NCI-H82 treated with DMSO at 0.1 percent for 48 hours (cell line): ENCODE measurements around the gene EPB41L4B.

Source experiments
- DNase-seq: peaks from one replicate; lab custom pipeline; 2025; ENCODE audit not compliant: unreplicated experiment; lab: John Stamatoyannopoulos, UW

The EPB41L4B gene

DNA sequence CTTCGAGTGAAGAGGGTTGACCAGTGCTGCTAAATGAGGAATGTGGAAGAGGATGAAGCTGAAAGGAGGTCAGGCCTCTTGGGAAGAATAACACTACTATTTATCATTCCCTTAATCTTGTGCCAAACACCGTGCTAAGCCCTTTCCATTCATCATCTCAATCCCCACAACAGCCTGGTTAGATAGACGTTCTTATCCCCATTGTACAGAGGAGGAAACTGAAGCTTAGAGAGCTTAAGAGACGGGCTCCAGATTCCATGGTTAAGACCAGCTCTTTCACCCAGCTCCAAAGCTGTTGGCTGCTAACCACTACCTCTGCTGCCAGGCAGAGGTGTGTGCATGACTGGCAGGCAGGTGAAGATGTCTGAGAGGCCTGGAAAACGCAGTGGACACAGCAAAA, 868 bp upstream of the EPB41L4B start:
- DNase-seq, result peak; percentile 47

DNA sequence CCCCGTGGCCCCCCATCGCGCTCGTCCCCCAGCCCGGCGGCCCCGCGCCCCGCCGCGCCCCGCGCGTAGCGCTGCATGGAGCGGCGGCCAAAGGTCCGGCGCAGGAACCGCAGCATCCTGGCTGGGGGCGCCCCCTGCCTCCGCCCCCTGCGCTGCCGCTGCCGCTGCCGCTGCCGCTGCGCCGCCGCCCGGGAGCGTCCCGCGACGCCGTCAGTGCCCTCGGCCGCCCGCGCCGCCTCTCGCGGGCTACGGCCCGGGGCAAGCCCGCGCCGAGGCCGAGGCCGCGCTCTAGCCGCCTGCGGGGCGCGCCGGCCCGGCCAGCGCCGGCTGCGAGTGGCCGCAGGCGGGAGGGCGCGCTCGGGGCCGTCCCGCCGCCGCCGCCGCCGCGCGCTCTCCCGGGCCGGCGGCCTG, 523 bp downstream of the EPB41L4B start:
- no peak for DNase-seq

DNA sequence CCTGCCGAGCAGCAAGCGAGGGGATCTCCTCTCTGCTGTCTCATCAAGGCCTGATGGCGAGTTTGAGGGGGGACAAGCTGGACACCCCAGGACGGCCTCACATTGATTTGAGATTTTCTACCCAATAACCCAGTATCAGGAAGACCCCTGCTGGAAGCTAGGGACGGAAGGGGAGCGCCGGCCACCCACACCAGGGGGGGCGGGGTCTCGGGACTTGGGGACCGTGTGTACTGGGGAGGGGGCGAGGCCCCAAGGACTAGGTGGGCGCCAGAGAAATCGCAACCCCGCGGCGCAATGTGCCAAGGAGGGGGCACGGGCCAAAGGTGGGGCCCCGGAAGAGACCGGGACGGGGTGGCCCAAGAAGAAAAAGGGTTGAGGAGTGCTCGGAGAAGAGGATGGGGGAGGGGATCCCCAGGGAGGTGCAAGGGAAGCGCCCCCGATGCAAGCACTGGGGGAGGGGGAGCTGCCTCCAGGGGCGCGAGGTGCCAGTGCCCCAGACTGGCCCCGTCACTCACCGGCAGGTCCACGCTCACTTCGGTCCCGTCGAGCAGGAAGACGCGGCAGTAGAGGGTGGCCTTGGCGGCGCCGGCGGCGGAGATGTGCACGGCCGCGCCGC, 1.1 kb downstream of the EPB41L4B start:
- no peak for DNase-seq

DNA sequence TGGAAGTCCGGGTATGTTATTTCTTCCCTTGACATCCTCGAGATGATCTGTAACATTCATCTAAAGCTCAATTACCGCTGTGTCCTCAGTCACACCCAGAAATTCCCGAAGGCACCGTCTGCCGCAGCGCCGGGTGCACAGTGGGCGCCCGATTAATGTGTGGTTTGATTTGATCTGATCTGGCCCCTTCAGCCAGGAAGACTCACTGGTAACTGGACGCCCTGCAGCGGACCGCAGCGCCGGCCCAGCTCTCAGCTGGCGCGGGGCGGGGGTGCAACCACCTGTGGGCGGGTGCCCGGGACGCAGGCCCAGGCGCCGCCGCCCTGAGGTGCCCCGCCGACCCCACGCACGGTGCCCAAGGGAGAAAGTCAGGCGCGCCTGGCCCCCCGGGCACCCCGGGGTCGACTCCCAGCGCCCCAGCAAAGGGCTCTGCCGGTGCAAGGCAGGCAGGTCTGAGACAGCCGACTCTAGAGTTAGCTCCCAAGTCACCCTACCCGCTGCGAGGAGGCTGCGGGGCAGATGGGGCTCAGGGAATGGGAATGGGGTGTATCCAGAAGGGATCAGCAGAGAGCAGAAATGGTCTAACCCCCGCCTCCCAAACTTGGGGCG, 1.7 kb downstream of the EPB41L4B start:
- DNase-seq, result no peak

DNA sequence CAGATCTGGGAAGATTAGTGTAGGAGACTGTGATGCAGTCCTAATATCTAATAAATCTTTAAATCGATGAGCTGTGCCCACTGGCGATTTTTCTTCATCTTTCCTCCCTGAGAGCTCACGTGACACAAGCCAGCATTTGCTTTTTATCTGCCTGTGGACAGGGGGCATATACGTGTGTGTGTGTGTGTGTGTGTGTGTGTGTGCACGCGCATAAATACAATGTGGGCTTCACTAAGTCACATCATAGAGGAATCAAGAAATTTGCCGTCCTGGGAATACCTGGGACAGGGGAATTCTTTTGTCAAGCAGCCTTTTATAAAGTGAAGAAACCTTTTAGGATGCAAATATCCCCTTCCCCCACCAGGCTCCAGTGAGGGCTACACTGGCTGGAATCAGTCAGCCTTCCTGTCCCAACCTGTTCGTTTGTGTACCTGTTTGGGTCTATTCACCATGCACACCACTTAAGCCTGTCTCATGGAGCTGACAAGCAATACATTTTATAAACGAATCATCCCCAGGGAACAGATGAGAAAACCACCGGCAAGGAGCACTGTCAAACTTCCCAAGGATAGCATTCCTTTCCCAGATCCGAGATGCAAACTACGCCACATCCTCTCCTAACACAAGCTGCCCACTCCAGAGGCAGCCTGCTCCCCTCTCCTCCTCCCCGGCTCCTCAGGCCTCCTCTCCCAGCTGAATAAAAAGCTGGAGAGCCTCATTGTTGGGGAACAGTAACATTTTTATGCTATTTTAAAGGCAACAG, 2.7 kb downstream of the EPB41L4B start:
- no peak for DNase-seq

DNA sequence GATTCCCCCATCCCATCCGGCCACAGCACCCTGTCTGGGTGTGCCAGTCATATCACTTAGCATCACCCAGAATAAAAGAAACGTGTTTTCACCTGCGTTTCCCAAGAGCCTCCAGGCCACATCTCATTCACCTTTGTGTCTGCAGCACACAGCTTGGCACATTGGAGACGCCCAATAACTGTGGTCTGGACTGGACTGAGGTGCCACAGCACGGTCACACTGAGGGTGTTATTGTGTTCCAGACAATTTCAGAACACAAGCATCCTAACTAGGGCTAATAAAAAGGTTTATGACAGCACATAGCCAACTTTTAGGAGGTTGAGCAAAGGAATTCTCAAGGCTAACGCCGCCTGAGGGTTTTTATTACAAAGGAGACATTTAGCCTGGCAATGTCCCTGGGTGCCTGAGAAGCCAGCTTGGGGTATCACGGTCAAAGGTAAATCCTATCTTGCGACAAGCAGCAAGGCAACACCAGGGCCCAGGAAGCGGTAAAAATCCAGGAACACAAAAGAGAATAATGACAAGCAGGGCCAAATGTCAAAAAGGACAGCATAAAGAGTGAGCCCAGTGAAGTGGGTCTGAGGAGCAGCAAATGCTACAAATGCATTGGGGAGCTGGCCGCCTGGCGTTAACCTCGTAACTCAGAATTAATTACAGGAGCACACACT, 3.4 kb downstream of the EPB41L4B start:
- no peak for DNase-seq

DNA sequence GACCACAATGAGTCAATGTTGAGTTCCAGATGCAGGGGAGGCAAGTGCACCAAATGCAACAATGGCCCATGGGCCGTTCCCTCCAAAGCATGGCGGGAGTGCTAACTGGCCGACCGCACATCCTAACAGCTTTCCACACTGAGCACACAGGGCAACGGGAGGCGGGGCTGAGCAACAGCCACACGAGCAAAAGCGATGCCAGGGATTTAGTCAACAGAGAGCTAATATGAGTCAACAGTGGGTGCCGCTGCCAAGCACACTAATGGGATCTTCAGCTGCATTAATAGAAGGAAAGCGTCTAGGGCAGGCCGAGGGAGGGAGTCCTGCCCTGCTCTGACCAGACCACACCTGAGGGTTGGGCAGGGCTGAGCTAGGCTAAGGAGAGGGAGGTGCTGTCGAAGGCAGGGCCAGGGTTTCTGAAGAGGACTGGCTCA, 4.6 kb downstream of the EPB41L4B start:
- no peak for DNase-seq

DNA sequence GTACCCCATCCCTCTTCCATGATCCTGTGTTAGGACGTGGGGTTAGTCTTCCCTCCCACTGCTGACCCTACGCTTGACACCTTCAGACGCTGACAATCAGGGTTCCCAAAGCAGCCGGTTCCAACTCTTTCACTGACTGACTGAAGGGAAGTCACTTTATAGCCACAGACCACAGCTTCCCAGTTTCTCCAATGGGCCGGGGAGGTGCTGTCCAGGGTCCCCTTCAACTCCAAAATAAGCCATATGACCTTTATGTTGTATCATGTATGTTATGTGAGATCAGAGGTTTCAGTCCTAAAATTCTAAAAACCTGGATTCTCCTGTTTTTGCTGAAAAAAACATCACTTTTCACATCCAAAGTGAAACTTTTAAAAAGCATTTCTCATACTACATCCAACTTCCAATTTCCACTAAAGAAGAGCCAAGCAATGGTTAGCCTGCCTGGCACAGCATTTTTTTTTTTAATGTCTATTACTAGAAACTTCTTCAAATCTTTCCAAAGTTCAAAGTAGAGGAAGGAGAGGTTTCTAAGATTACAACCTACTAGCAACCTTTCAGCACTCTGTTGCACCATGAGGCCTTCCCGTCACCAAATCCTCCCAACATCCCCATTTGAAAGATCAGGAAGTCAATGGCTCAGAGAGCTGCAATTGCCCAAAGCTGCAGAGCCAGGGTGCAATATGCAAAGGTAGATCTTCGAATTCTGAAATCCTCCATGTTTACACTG, 5.2 kb downstream of the EPB41L4B start:
- DNase-seq, result no peak

DNA sequence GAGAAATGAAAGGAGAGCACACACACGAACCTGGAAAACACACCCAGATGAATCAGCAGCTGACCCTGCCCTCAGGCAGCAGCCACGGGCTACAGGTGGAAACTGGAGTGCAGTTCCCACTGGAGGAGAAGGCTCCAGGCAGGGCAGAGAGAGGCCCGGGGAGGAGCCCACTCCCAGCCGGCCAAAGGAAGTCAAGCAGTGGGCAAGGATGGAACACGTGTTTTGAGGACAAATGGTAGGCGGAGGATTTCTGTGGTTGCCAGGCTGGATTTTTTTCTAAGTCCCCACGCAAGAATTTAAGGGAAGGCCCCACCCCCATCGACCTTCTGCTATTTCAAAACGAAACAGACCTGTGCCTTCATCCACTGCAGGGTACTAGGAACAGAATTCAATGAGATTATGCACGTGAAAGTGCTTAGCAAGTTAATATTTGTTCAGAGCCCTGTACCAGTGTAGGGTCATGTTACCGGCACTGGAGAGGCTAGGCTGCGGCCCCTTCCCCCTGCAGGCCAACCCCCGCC, 6.8 kb downstream of the EPB41L4B start:
- DNase-seq, result no peak

DNA sequence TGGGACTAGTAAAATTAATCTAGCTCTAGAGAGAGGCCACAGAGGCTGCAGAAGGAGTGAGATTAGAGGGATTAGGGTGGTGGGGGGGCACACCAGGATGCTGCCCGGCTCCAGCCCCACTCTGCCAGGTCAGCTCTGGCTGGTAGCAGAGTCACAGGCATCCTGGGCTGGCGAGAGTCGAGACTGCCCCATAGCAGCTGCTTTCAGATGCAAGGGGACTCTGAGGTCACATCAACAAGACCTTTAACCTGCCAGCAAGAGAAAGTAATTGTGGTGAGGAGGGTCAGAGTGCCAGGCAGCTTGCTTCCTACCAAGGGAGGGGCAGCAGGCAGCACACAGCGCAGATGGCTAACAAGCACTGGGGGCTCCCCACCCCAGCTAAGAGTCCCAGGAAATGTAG, 7.5 kb downstream of the EPB41L4B start:
- peak; percentile 20 for DNase-seq

DNA sequence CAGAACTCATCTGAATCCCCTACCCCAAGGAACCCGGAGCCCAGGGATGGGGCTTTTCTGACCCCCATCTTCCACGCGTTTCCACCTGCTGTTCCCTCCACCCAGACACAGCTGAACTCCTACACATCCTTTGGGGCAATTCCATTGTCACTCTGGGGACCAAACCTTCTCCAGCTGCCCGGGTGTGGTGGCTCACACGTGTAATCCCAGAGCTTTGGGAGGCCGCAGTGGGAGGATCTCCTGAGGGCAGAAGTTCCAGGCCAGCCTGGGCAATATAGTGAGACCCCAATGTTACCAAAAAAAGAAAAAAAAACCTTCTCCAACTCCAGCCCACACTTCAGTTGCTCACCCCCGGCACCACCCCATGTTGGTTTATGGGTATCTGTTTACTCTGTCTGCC, 8.1 kb downstream of the EPB41L4B start:
- DNase-seq, result no peak

DNA sequence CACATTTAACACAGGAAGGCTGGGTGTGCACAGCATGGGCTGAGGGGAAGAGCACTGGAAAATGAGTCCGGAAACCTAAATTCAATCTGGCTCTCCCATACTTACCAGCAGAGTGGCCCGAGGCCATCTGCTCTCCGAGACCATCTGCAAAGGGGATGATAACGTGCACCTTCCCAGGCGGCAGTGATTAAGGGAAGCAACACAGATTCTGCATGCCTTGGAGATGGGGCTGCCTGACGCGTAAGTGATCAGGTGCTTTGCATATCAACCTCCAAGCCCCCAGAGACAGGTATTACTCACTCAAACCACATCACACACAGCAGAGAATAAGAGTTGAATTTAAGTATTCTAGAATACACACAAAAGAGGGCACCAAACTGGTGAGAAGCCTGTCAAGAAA, 9.1 kb downstream of the EPB41L4B start:
- DNase-seq, result no peak

DNA sequence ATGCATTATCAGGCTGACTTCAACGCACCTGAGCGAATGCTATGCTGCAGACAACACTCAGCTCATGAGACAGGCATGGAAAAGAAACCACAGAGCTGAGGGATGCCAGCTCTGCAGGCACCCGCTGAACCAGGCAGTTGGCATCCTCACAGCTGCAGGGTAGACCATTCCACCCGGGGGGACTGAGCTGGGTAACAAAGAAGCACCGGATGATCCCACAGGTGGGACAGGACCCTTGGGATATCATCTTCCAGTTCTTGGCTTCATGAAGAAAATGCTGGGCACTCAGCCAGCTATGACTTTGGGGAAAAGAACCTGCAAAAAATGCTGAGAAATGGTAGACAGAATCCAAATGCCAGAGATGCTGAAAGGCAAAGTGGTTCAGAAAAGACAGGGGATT, 9.6 kb downstream of the EPB41L4B start:
- DNase-seq, result no peak

DNA sequence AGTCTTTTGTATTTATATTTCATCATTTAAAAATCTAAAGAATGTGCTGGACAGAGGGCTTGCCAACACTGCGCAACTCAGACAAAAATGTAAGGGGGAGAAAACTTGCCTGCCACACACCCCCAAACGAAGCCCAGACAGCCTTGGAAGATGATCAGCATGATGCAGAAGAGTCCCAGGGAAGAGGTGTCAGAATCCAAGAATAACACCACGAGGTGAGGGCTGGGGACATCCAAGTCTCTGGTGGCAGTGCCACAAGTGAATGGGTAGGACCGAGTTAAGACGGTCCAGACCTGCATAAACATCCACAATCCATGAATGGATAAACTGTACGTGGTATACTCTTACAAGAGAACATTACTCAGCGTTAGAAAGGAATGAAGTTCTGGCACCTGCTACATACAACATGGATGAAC, 10.4 kb downstream of the EPB41L4B start:
- no peak for DNase-seq

DNA sequence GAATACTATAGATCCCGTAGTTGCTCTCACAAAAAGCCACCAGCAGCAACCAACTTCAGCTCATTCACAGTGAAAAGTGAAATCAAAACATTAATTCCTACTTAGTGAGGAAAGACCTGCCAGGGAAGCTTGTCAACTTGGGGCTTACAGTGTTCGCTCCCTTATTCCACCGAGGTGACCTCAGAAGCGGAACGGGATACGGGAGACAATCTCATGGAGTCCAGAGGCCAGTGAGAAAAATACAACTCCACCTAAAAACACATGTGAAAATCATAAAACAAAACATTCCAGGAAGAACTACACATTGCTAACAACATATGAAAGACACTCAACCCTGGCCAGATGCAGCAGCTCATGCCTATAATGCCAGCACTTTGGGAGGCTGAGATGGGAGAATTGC, 11.6 kb downstream of the EPB41L4B start:
- no peak for DNase-seq

DNA sequence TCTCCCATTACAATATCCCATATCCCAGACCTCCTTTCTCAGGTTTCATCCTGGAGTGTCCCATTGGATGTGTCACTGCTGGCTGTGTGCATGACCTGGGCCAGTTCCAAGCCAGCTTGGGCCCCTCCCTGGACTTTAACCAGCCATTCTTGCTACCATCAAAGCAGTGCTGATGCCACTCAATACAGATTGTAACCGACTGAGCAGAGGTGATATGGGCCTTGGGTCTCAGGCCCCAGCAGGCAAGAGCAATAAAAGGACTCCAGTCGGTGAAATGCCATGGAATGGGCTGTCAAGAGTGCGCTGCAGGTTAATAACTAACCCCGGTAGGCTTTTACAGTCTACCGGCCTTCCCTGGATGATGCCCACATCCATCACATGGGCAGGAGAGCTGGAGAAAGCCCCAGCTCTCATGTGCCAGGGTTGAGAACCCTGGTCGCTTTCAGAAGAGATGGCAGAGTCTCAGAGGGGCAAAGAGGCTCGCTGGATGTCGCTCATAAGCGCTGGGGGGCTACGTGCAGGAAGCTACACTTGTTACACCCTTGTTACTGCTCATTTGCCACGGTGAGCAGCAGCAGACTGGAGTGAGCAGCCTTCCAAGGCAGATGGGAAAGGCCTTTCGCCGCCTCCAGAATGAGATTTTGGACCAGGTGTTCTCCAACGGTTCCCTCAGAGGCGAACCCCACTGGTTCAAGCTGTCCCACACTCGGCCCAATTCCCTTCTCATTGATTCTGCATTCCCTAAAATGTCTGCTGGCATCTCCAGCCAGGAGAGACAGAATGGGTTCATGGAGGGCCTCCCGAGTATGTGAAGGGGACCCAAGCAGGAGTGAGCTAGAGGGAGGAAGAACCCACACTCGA, 13.2 kb downstream of the EPB41L4B start:
- DNase-seq, result no peak

DNA sequence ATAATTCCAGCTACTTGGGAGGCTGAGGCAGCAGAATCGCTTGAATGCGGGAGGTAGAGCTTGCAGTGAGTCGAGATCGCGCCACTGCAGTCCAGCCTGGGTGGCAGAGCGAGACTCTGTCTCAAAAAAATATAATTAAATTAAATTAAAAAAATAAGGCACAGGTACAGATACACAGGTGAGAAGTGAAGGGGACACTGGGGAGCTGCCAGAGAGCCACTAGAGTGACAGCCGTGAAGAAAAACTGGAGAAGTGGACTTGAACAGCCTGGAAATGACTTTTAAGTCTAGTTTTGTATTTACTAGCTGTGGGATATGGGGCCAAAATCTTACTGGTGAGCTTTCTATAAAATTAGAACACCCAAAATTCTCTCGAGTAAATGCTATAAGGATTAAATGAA, 15.1 kb downstream of the EPB41L4B start:
- DNase-seq, result no peak

DNA sequence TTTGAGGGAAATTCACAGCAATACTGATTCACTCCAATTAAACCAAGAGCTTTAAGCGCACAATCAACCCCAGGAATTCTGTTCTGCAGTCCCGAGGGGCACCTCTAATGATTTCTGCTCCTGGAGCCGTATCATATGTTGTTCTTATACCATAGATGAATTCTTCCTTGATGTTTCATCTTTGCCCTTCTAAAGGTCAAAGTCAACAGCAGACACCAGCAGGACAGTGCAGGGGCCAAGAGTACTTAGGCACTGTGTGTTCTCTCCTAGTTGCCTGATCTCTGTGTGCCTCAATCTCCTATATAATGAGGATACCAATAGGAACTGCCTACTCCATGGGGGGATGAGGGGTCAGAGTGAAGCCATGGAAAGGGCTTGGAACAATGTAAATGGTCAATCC, 16.5 kb downstream of the EPB41L4B start:
- DNase-seq, result no peak

DNA sequence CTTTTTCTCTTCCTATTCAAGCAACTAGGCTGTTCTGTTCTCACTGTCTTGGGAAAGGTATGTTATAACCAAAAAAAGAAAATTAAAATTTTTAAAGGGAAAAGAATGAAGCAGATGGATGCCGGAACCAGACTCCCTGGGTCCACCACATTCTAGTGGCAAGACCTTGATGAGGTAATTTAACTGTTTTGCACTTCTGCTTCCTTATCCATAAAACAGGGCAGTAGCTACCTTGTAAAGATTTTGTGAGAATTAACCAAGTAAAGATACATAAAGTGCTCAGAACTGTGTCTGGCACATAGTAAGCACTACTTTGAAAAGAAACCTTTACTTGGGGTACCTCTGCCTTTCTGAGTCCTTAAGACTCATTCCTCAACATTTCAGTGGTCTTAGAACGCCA, 17.0 kb downstream of the EPB41L4B start:
- DNase-seq, result no peak

DNA sequence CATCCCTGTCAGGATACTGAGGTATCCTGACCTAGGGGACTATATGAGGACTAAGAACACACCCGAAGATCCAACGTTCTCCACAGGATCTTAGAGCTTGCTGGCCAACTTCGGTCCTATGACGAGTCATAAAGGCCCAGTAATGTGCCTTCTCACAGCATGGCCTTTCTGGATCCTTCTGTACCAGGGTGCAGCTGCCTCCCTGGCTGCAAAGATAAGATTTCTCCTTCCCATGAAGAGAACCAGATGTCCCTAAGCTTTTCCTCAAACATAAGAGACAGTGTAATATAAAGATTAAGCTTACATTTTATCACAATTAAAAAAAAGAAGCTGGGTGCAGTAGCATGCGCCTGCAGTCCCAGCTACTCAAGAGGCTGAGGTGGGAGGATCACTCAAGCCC, 18.3 kb downstream of the EPB41L4B start:
- DNase-seq, result no peak
